Measurements from ENCODE around the gene PPP2R2C.

DNA sequence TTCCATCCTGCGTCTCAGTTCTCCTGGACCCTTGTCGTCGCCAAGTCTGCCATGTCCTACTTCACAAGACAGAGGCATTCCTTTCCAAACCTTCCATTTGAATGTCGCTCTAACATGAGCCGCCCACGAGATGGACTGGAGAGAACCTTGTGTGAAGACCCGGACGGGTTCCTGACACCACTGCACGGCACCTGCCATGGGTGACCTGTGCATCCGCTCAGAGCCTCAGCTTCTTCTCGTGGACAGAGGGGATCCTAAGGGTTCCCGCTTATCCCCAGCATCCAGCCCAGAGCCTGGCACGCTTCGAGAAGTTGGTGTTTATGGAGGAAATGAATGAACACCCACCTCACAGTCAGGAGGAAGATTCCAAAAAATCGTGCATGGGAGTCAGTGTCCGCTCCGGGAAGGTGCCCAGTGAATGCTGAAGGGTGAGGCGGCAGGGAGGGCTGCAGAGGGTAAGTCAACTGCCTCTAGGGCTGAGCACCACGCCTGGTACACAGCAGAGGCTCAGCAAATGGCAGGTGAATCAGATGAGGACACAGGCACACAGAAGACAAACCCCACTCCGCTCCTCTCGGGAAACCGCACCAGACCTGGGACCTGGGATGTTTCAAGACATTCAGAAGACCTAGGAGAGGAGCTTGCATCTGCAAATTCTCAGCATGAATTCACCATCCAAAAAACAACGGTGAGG is 150.2 kb downstream of the PPP2R2C start:
- TF ChIP-seq ELF4 (IDR thresholded peaks at IDR 0.05): no peak
- no peak for TF ChIP-seq BHLHE40 (IDR thresholded peaks at IDR 0.05; ENCODE audit: borderline replicate concordance)
- no peak for TF ChIP-seq ARNT (IDR thresholded peaks at IDR 0.05)
- no peak for TF ChIP-seq SUZ12 (IDR thresholded peaks at IDR 0.05)
- TF ChIP-seq, protein P1, sequence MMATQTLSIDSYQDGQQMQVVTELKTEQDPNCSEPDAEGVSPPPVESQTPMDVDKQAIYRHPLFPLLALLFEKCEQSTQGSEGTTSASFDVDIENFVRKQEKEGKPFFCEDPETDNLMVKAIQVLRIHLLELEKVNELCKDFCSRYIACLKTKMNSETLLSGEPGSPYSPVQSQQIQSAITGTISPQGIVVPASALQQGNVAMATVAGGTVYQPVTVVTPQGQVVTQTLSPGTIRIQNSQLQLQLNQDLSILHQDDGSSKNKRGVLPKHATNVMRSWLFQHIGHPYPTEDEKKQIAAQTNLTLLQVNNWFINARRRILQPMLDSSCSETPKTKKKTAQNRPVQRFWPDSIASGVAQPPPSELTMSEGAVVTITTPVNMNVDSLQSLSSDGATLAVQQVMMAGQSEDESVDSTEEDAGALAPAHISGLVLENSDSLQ (IDR thresholded peaks at IDR 0.05): no peak
- TF ChIP-seq ZNF384 (IDR thresholded peaks at IDR 0.05): no peak
- TF ChIP-seq FOXK2 (IDR thresholded peaks at IDR 0.05): no peak
- no peak for TF ChIP-seq HDGF (IDR thresholded peaks at IDR 0.05; ENCODE audit: borderline replicate concordance)
- TF ChIP-seq FOXA1 (IDR thresholded peaks at IDR 0.05): no peak

All from HEK293T (cell line).